ENCODE data around the gene ATP2B2. TPM values are rescaled to one million over a fixed set of nuclear protein-coding genes. Genes with fewer than 3 reads are reported as not detected.

ATP2B2 gene
- total RNA-seq, 1 donor from 2014 or later, result 0.06 TPM

GRCh38 chr3:10534066-10534465, 28.7 kb upstream of the ATP2B2 start:
- peak; percentile 40 for DNase-seq
- Histone ChIP-seq H3K4me1 (no peaks in the 10 kb centered on the region), H3K27me3 (peaks cover 4% of the 10 kb centered on the region), H3K36me3 (no peaks in the 10 kb centered on the region), H3K9me3 (no peaks in the 10 kb centered on the region), H3K27ac (no peak overlapping the region), H3K4me3 (no peak overlapping the region)
- no peak for ATAC-seq
- TF ChIP-seq CTCF (IDR thresholded peaks at IDR 0.05), result no peak
- intact Hi-C loops (cut with DNase I), result no loop called here

DNA sequence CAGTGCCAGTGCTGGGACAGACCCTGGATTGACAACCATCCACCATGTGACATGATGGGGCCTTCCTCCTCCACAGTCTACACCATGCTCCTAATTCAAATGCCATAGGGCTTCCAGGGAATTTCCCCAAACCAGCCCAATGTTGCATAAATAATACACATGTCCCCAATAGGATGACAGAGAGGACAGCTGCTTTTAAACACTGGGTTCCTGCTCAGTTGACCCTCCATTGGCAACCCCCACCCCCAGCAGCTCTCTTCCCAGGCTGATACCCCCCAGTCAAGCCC, 28.3 kb upstream of the ATP2B2 start:
- Histone ChIP-seq H3K27ac (no peak overlapping the region), H3K4me3 (no peak overlapping the region), H3K36me3 (no peaks in the 10 kb centered on the region), H3K4me1 (no peaks in the 10 kb centered on the region), H3K9me3 (no peaks in the 10 kb centered on the region), H3K27me3 (peaks cover 4% of the 10 kb centered on the region)
- no peak for ATAC-seq
- DNase-seq, result no peak
- intact Hi-C loops (cut with DNase I), result no loop called here
- TF ChIP-seq CTCF (IDR thresholded peaks at IDR 0.05), result no peak

- Histone ChIP-seq H3K27me3 (peaks cover 4% of the 10 kb centered on the region), H3K27ac (no peak overlapping the region), H3K9me3 (no peaks in the 10 kb centered on the region), H3K4me3 (no peak overlapping the region), H3K36me3 (no peaks in the 10 kb centered on the region), H3K4me1 (no peaks in the 10 kb centered on the region)
- TF ChIP-seq CTCF (IDR thresholded peaks at IDR 0.05), result no peak
- DNase-seq, result peak; percentile 28
- intact Hi-C loops (cut with DNase I), result no loop called here
- no peak for ATAC-seq
These were observed 27.8 kb upstream of the ATP2B2 start for GRCh38 chr3:10532939-10533736.

- peak; percentile 35 for DNase-seq
These were observed 25.6 kb upstream of the ATP2B2 start for GRCh38 chr3:10531031-10531430.

GRCh38 chr3:10530241-10530640, 24.9 kb upstream of the ATP2B2 start:
- Histone ChIP-seq H3K36me3 (no peaks in the 10 kb centered on the region), H3K9me3 (no peaks in the 10 kb centered on the region), H3K27me3 (no peaks in the 10 kb centered on the region), H3K4me1 (no peaks in the 10 kb centered on the region), H3K27ac (no peak overlapping the region), H3K4me3 (no peak overlapping the region)
- ATAC-seq (no peak), DNase-seq (peak; percentile 41)
- no peak for TF ChIP-seq CTCF (IDR thresholded peaks at IDR 0.05)
- intact Hi-C loops (cut with DNase I), result no loop called here

More at GRCh38 chr3:10531031-10531430, 25.6 kb upstream of the ATP2B2 start:
- Histone ChIP-seq H3K27me3 (no peaks in the 10 kb centered on the region), H3K27ac (no peak overlapping the region), H3K4me3 (no peak overlapping the region), H3K9me3 (no peaks in the 10 kb centered on the region), H3K4me1 (no peaks in the 10 kb centered on the region), H3K36me3 (no peaks in the 10 kb centered on the region)
- no peak for TF ChIP-seq CTCF (IDR thresholded peaks at IDR 0.05)
- intact Hi-C loops (cut with DNase I), result no loop called here
- ATAC-seq, result no peak

GRCh38 chr3:10529809-10530208, 24.4 kb upstream of the ATP2B2 start:
- Histone ChIP-seq H3K27me3 (no peaks in the 10 kb centered on the region), H3K27ac (no peak overlapping the region), H3K9me3 (no peaks in the 10 kb centered on the region), H3K4me1 (no peaks in the 10 kb centered on the region), H3K4me3 (no peak overlapping the region), H3K36me3 (no peaks in the 10 kb centered on the region)
- ATAC-seq (no peak), DNase-seq (peak; percentile 13)
- intact Hi-C loops (cut with DNase I), result no loop called here
- TF ChIP-seq CTCF (IDR thresholded peaks at IDR 0.05), result no peak

Measured in upper lobe of right lung (tissue), 1 donor.